Panc1 (cell line): ENCODE results near the gene NPR1. TPM values are rescaled to one million over a fixed set of nuclear protein-coding genes. Genes with fewer than 3 reads are reported as not detected.
"Not testable (repeated sequence)": the region's sequence is repeated elsewhere in the genome, so short reads cannot be mapped to it uniquely, and the experiment has no call there.

Experiments used
- ATAC-seq: fragments of 200-7000 bp; cut with Tn5 transposase; 2 replicates; pipeline ENCODE4 v1.9.1; 2020; ENCODE audit warnings: mild to moderate bottlenecking, moderate library complexity
- BruUV-seq: library from RNA; stranded (reverse); fragments of 400-500 nt; replicated peaks from 2 replicates; lab custom pipeline; 2021; lab: Mats Ljungman, UMichigan
- CTCF ChIA-PET: fragments of 300-600 bp; sonication (Branson Sonifier 250); formaldehyde crosslinking; loops from one replicate; lab custom pipeline; 2022; ENCODE audit warnings: antibody characterized with exemption; lab: Charles Lee
- POLR2A ChIA-PET: fragments of 300-600 bp; sonication (Branson Sonifier 250); formaldehyde crosslinking; loops from one replicate; lab custom pipeline; 2022; ENCODE audit warnings: antibody characterized with exemption; lab: Charles Lee
- DNase-seq: peaks from one replicate; pipeline ENCODE4 v3.0.0-alpha.2; 2010; ENCODE audit warnings: low read depth, low spot score
- H3K27ac ChIP-seq: 2 replicates; pipeline ENCODE4 v1.5.1; 2011; ENCODE audit warnings: mild to moderate bottlenecking, low read length, inconsistent platforms
- H3K27me3 ChIP-seq: fragments of 200-500 bp; sonication (Bioruptor generic); 2 replicates; pipeline ENCODE4 v1.6.0; 2014; ENCODE audit warnings: low read length, inconsistent platforms; ENCODE audit not compliant: control insufficient read depth, insufficient read depth
- H3K36me3 ChIP-seq: fragments of 200-500 bp; sonication (Bioruptor generic); 2 replicates; pipeline ENCODE4 v1.5.1; 2014; ENCODE audit warnings: inconsistent platforms, mild to moderate bottlenecking, low read length, moderate library complexity; ENCODE audit not compliant: control insufficient read depth, insufficient read depth
- H3K4me1 ChIP-seq: 2 replicates; pipeline ENCODE4 v1.5.1; 2011; ENCODE audit warnings: inconsistent platforms, mild to moderate bottlenecking, low read length, moderate library complexity; ENCODE audit not compliant: control insufficient read depth, insufficient read depth
- H3K4me3 ChIP-seq, 2 experiments: 2 replicates each; pipeline ENCODE4 v1.5.1; 2011 to 2012; ENCODE audit warnings: low read depth in 2 of 2, low read length in 2 of 2, mild to moderate bottlenecking in 2 of 2, inconsistent platforms in 1 of 2, moderate library complexity in 1 of 2
- H3K9me3 ChIP-seq: fragments of 200-500 bp; sonication (Bioruptor generic); 2 replicates; pipeline ENCODE4 v1.5.1; 2014; ENCODE audit warnings: low read depth, mild to moderate bottlenecking, inconsistent platforms, low read length, moderate library complexity; ENCODE audit not compliant: control insufficient read depth, insufficient read depth
- POLR2AphosphoS5 ChIP-seq: IDR thresholded peaks from 2 replicates; pipeline ENCODE4 v1.6.1; 2012; ENCODE audit warnings: mild to moderate bottlenecking, low read depth, low read length, moderate library complexity
- SIN3A ChIP-seq: IDR thresholded peaks from 2 replicates; pipeline ENCODE4 v1.6.1; 2012; ENCODE audit warnings: low read depth, mild to moderate bottlenecking, low read length, moderate library complexity, borderline replicate concordance; ENCODE audit not compliant: insufficient read depth
- TCF7L2 ChIP-seq: IDR thresholded peaks from 2 replicates; pipeline ENCODE4 v1.6.1; 2011; ENCODE audit warnings: mild to moderate bottlenecking, low read depth, low read length, inconsistent platforms
- in situ Hi-C: cut with HindIII; loops from 2 replicates; pipeline ENCODE4 v1.10.0; 2016; ENCODE audit warnings: low sequenced_read_pairs, low pct_unique_long_range_greater_than_20kb
- intact Hi-C: fragments of 100-400 bp; cut with micrococcal nuclease; formaldehyde crosslinking; loops from one replicate; pipeline ENCODE4 v1.10.0; 2022; ENCODE audit not compliant: unreplicated experiment
- total RNA-seq: library from RNA; stranded (reverse); gene quantifications from one replicate; pipeline ENCODE4 v1.2.1, GENCODE V29; 2021; ENCODE audit not compliant: unreplicated experiment
- TF ChIP-seq, protein P1 (sequence below), 2 experiments: IDR thresholded peaks; 2 replicates each; pipeline ENCODE4 v1.6.1; 2011 to 2012; ENCODE audit warnings: low read depth in 2 of 2, control low read depth in 1 of 2, low read length in 1 of 2, mild to moderate bottlenecking in 1 of 2, moderate library complexity in 1 of 2; ENCODE audit not compliant: insufficient read depth in 1 of 2
- TF ChIP-seq, protein P2 (sequence below): fragments of 450-650 bp; IDR thresholded peaks from 2 replicates; pipeline ENCODE4 v1.5.1; 2017; ENCODE audit warnings: mild to moderate bottlenecking

The NPR1 gene
- total RNA-seq, 1 experiment from 2014 or later = 0.36 TPM

DNA sequence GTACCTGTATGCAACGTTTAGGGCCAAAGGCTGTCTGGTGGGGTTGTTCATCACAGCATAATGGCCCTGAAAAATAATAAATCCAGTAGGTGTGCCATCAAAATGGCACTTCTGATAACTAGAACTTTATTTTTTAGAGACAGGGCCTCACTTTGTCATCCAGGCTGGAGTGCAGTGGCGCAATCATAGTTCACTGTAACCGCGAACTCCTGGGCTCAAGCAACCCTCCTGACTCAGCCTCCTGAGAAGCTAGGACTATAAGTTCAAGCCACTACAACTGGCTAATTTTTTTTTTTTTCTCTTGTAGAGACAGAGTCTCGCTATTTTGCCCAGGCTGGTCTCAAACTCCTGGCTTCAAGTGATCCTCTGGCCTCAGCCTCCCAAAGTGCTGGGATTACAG, 15.3 kb upstream of the NPR1 start:
- DNase-seq (no peak), ATAC-seq (no peak)
- ChIA-PET CTCF (interaction anchor here (0.7 kb wide), 1 partner anchor 29 kb away, joined by 5 read pairs; the partner anchor contains the start of gene CHTOP), POLR2A (no interaction called here)
- peaks cover 47% of the 10 kb centered on the region for H3K36me3 ChIP-seq
- H3K4me1 ChIP-seq = peaks cover 12% of the 10 kb centered on the region; the same call in 1 of the 2 replicates
- intact Hi-C loops = loop anchor here (5.0 kb wide), 1 partner anchor 156 kb away; no protein-coding TSS in a partner anchor
- no peak overlapping the region for H3K27ac ChIP-seq
- TF ChIP-seq, protein P1, sequence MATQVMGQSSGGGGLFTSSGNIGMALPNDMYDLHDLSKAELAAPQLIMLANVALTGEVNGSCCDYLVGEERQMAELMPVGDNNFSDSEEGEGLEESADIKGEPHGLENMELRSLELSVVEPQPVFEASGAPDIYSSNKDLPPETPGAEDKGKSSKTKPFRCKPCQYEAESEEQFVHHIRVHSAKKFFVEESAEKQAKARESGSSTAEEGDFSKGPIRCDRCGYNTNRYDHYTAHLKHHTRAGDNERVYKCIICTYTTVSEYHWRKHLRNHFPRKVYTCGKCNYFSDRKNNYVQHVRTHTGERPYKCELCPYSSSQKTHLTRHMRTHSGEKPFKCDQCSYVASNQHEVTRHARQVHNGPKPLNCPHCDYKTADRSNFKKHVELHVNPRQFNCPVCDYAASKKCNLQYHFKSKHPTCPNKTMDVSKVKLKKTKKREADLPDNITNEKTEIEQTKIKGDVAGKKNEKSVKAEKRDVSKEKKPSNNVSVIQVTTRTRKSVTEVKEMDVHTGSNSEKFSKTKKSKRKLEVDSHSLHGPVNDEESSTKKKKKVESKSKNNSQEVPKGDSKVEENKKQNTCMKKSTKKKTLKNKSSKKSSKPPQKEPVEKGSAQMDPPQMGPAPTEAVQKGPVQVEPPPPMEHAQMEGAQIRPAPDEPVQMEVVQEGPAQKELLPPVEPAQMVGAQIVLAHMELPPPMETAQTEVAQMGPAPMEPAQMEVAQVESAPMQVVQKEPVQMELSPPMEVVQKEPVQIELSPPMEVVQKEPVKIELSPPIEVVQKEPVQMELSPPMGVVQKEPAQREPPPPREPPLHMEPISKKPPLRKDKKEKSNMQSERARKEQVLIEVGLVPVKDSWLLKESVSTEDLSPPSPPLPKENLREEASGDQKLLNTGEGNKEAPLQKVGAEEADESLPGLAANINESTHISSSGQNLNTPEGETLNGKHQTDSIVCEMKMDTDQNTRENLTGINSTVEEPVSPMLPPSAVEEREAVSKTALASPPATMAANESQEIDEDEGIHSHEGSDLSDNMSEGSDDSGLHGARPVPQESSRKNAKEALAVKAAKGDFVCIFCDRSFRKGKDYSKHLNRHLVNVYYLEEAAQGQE (IDR thresholded peaks at IDR 0.05; ENCODE audit: insufficient read depth in 1 of 2, low read depth in 2 of 2, low read length in 1 of 2) = no peak
- TF ChIP-seq POLR2AphosphoS5 (no peak), SIN3A (no peak), TCF7L2 (no peak)
- TF ChIP-seq, protein P2, sequence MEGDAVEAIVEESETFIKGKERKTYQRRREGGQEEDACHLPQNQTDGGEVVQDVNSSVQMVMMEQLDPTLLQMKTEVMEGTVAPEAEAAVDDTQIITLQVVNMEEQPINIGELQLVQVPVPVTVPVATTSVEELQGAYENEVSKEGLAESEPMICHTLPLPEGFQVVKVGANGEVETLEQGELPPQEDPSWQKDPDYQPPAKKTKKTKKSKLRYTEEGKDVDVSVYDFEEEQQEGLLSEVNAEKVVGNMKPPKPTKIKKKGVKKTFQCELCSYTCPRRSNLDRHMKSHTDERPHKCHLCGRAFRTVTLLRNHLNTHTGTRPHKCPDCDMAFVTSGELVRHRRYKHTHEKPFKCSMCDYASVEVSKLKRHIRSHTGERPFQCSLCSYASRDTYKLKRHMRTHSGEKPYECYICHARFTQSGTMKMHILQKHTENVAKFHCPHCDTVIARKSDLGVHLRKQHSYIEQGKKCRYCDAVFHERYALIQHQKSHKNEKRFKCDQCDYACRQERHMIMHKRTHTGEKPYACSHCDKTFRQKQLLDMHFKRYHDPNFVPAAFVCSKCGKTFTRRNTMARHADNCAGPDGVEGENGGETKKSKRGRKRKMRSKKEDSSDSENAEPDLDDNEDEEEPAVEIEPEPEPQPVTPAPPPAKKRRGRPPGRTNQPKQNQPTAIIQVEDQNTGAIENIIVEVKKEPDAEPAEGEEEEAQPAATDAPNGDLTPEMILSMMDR = no peak
- no peaks in the 10 kb centered on the region for H3K27me3 ChIP-seq
- BruUV-seq = no TSS peak
- in situ Hi-C loops = no loop called here
- H3K4me3 ChIP-seq = no peak overlapping the region
- H3K9me3 ChIP-seq = no peaks in the 10 kb centered on the region

DNA sequence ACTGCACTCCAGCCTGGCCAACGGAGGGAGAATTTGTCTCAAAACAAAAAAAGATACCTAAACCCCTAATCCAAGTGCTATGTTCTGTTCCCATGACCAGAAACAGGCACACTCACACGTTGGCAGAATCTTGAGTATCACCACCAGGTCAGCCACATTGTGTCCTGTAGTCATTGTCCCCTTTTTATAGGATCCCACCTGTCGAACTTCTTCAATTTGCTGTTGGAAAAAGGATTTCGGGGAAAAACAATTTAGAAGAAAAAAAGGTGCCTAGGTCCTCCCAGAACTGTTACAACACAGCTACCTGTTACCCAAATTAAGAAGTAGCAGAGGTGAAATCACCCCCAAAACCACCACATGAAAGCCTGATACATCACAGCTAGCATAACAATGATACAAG, 11.0 kb upstream of the NPR1 start:
- Histone ChIP-seq H3K4me3 (no peak overlapping the region), H3K36me3 (peaks cover 49% of the 10 kb centered on the region), H3K27ac (no peak overlapping the region), H3K4me1 (peaks cover 14% of the 10 kb centered on the region; the same call in 1 of the 2 replicates), H3K27me3 (no peaks in the 10 kb centered on the region), H3K9me3 (no peaks in the 10 kb centered on the region)
- DNase-seq (no peak), ATAC-seq (no peak)
- ChIA-PET POLR2A (interaction anchor here (0.8 kb wide), 1 partner anchor 15 kb away, joined by 3 read pairs; no protein-coding TSS in a partner anchor), CTCF (interaction anchor here (0.6 kb wide), 1 partner anchor 40 kb away, joined by 4 read pairs; no protein-coding TSS in a partner anchor)
- intact Hi-C loops = no loop called here
- TF ChIP-seq, protein P2 = no peak
- TF ChIP-seq, protein P1 (IDR thresholded peaks at IDR 0.05; ENCODE audit: insufficient read depth in 1 of 2, low read depth in 2 of 2, low read length in 1 of 2) = no peak
- TF ChIP-seq TCF7L2 (no peak), POLR2AphosphoS5 (no peak), SIN3A (no peak)
- BruUV-seq = no TSS peak
- in situ Hi-C loops = no loop called here

DNA sequence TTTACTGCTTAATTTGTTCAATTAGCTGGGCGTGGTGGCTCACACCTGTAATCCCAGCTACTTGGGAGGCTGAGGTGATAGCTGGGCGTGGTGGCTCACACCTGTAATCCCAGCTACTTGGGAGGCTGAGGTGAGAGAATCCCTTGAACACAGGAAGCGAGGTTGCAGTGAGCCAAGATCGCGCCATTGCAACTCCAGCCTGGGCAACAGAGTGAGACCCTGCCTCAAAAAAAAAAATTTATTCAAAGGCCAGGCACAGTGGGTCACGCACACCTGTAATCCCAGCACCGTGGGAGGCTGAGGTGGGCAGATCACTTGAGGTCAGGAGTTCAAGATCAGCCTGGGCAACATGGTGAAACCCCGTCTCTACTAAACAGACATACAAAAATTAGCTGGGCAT, 9.8 kb upstream of the NPR1 start:
- Histone ChIP-seq H3K4me1 (peaks cover 14% of the 10 kb centered on the region; the same call in 1 of the 2 replicates), H3K36me3 (peaks cover 37% of the 10 kb centered on the region)
- H3K4me3 ChIP-seq, H3K27ac ChIP-seq, BruUV-seq, CTCF ChIA-PET, intact Hi-C loops, ATAC-seq, POLR2A ChIA-PET, H3K27me3 ChIP-seq, DNase-seq, H3K9me3 ChIP-seq, in situ Hi-C loops: not testable (repeated sequence)
